Epithelial cell of proximal tubule (primary cell): Measurements from ENCODE around the gene AKAIN1. TPM values are rescaled to one million over a fixed set of nuclear protein-coding genes. Genes with fewer than 3 reads are reported as not detected.

Experiments used
- DNase-seq: peaks from one replicate; pipeline ENCODE4 v3.0.0-alpha.2; 2011; ENCODE audit warnings: low read depth
- H3K4me3 ChIP-seq: 2 replicates; pipeline ENCODE4 v1.5.1; 2011; ENCODE audit warnings: low read depth, mild to moderate bottlenecking, low read length
- total RNA-seq: library from RNA; depleted of rRNA; stranded (reverse); fragments of >200 nt; gene quantifications from 2 replicates; pipeline ENCODE4 v1.2.3, GENCODE V29; 2015
- TF ChIP-seq, protein P1 (sequence below): conservative IDR thresholded peaks from 2 replicates; pipeline ENCODE4 v1.5.1; 2012; ENCODE audit warnings: low read depth, mild to moderate bottlenecking, low read length

The AKAIN1 gene
- total RNA-seq, 1 donor from 2014 or later = not detected

DNA sequence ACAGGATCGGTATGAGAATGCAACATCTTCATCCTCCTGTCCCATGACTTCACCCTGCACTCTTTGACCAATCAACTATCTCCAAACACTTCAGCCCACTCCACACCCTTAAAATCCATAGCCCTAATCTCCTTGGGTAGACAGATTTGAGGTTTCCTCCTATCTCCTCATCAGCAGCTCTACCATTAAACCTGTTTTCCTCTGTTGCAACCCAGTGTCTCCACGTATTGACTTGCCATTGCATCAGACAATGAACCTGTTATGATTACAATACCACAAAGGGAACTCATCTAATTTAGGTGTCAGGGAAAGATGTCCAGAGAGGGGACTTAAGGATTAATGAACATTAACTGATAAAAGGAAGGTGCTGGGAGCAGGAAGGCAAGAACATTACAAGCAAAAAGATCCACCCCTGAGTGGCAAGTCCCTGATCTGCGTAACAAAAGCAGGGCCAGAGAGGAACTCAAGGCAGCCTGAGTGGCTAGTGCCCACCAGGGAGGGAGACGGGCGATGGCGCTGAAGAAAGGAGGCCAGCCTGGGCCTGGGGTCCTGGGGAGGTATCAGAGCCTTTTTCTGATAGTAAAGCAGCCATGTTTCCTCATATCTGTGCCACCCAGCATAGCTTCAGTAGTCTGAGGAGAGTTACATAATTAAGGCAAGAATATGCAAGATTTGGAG lies 44.6 kb downstream of the AKAIN1 start:
- TF ChIP-seq, protein P1, sequence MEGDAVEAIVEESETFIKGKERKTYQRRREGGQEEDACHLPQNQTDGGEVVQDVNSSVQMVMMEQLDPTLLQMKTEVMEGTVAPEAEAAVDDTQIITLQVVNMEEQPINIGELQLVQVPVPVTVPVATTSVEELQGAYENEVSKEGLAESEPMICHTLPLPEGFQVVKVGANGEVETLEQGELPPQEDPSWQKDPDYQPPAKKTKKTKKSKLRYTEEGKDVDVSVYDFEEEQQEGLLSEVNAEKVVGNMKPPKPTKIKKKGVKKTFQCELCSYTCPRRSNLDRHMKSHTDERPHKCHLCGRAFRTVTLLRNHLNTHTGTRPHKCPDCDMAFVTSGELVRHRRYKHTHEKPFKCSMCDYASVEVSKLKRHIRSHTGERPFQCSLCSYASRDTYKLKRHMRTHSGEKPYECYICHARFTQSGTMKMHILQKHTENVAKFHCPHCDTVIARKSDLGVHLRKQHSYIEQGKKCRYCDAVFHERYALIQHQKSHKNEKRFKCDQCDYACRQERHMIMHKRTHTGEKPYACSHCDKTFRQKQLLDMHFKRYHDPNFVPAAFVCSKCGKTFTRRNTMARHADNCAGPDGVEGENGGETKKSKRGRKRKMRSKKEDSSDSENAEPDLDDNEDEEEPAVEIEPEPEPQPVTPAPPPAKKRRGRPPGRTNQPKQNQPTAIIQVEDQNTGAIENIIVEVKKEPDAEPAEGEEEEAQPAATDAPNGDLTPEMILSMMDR = no peak
- DNase-seq = no peak
- H3K4me3 ChIP-seq = no peak overlapping the region

DNA sequence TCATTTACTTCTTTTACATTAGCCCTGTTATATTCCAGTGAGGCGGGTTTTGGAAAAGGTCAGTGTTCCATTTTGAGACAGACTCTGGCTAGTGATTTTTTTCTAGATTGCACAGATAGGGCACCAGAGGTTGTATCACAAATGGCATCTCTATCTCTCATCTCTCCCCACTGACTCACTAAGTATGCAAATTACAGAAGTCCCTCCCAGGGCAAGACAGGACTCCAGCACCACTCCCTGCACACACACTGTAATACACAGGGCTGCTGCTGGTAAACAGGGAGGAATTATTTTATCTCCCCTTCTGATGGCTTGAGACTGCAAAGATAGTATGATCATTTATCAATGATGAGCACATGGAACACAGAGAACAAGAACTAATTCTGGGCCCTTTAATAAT lies 46.2 kb downstream of the AKAIN1 start:
- no peak overlapping the region for H3K4me3 ChIP-seq
- TF ChIP-seq, protein P1 = no peak
- no peak for DNase-seq

DNA sequence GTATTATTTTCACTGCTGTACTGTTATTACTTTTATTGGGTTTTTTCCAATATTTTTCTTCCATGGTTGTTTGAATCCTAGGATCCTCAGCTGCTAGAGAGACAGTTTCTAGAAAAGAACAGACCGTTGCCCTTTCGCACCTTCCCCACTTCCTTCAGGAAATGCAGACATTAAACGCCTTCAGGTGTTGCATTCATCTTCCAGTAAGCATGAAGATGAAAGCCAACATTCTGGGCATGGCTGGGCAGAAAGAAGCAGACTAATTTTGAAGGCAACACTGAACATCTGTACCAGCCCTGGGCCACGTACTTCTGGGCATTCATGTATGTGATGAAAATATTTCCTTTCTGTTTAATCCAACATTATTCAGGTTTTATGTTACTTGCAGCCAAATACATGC lies 51.0 kb downstream of the AKAIN1 start:
- no peak for DNase-seq
- TF ChIP-seq, protein P1 = no peak
- no peak overlapping the region for H3K4me3 ChIP-seq

- TF ChIP-seq, protein P1 = no peak
- no peak for DNase-seq
- H3K4me3 ChIP-seq = no peak overlapping the region
Measured at GRCh38 chr18:5145168-5145825, 51.8 kb downstream of the AKAIN1 start.

GRCh38 chr18:5144629-5145028 lies 52.4 kb downstream of the AKAIN1 start:
- TF ChIP-seq, protein P1 = no peak
- H3K4me3 ChIP-seq = no peak overlapping the region
- DNase-seq = no peak

GRCh38 chr18:5142859-5143258 lies 54.2 kb downstream of the AKAIN1 start:
- DNase-seq = no peak
- no peak overlapping the region for H3K4me3 ChIP-seq
- TF ChIP-seq, protein P1 = no peak

DNA sequence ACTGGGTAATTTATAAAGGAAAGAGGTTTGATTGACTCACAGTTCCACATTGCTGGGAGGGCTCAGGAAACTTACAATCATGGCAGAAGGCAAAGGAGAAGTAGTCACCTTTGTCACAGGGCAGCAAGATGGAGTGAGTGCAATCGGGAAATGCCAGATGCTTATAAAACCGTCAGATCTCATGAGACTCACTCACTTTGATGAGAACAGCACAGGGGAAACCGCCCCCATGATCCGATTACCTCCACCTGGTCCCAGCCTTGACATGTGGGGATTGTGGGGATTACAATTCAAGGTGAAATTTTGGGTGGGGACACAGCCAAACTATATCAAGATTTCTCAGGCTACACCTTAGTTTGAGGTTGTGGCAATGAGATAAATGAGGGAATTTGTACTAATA lies 54.9 kb downstream of the AKAIN1 start:
- DNase-seq = no peak
- TF ChIP-seq, protein P1 = no peak
- H3K4me3 ChIP-seq = no peak overlapping the region
